Fibroblast of skin of left quadriceps (primary cell): ENCODE data around the gene RBM47.
A peak's percentile ranks its signal among the peaks of the same experiment; 100 is the strongest.

ENCODE experiments used
- DNase-seq, 2 experiments: peaks; one replicate each; pipeline ENCODE4 v3.0.0-alpha.2; 2013; ENCODE audit warnings: low read depth in 2 of 2

Gene RBM47

GRCh38 chr4:40626183-40626990 is 3.3 kb downstream of the RBM47 start:
- DNase-seq: no peak

DNA sequence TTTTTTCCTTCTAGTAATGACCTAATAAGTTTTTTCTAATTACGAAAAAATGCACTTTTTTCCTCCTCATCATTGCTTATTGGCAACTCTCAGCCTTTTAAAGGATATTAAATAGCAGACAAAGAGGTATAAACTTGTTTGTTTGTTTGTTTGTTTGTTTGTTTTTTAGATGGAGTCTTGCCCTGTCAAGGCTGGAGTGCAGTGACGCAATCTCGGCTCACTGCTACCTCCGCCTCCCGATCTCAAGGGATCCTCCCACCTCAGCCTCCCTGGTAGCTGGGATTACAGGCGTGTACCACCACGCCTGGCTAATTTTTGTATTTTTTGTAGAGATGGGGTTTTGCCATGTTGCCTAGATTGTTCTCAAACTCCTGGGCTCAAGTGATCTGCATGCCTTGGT is 6.0 kb downstream of the RBM47 start:
- no peak for DNase-seq

DNA sequence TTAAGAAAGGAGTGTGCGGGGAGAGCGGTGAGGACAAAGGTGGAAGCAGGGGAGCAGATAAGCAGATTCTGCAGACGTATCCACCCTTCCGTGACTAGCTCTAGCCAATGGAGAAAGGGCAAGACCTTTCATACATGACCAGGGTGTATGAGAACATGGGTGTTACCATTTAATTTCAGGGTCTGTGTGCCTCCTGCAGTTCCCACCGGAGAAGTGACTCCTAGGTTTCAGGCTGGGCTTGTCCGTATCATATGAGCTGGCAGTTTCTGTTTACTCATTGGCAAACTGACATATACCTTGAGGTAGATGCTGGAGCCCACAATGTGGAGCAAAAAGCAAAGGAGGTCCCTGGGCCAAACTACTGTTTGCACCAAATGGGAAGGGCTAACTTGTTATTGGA is 6.8 kb downstream of the RBM47 start:
- no peak for DNase-seq

- peak; percentile 98 for DNase-seq
Observed at GRCh38 chr4:40621592-40622512, 7.8 kb downstream of the RBM47 start.

GRCh38 chr4:40621229-40621591 is 8.5 kb downstream of the RBM47 start:
- no peak for DNase-seq

DNA sequence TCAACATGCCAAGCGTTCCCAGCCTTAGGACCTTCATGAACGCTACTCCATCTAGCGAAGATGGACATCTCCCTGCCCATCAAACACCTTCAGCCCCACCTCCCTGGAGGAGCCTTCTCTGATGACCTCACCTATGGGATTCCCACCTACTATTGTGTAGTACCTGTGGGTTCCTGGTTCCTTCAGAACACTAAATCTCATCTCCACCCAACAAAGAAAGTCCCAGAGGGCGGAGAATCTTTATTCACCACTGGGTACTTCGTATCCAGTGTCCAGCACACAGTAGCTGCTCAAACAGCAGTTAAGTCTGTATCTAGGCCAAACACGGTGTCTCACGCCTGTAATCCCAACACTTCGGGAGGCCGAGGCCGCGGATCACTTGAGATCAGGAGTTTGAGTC is 10.1 kb downstream of the RBM47 start:
- DNase-seq: no peak

GRCh38 chr4:40617872-40618271 is 11.8 kb downstream of the RBM47 start:
- DNase-seq: no peak

DNA sequence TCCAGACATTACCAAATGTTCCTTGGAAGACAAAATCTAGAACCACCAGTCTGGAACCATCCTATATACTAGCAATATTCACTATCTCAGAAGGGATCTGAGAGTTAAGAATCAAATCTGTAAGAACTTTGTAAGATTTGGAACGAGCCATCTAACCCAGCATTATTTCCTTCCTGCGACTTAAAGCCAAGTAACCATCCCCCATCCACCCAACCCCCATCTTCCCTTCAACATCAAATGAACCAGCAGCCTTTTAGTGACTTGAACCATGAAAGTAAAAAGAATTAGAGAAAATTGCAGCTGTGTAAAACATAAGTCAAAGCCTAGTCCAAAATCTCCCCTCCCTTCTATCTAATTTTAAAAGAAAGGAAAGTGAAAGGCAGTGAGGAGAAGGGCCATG is 15.6 kb downstream of the RBM47 start:
- DNase-seq: no peak

DNA sequence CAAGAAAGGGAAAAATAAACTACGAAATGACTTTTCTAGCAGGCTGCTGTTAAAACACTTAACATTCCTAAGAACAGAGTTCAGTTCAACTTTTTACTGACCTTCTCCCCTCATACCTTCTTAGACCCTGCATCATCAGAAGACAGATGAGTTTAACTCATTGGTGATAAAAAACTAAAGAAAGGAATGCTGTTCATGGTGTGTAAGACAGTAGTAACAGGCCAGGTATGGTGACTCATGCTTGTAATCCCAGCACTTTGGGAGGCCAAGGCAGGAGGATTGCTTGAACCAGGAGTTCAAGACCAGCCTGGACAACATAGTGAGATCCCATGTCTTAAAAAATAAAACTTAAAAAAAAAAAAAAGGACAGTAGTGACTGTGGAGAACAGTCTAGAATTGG is 16.2 kb downstream of the RBM47 start:
- no peak for DNase-seq

DNA sequence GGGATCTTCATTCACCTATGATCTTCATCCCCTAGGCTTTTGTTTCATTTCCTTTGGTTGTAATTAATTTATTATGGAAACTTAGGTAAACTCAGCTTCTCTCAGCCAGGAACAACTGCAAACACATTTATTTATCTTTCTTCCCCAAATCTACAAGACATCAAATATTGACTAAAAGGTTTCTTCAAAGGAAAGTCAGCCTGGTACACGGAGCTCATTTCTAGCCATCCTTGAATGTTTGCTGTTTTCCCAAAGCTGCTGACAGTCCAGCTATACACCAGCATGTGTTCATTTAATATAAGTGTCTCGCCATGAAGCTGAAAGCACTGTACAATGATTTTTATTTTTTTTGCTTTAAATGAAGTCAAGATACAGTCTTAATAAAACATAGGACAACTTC is 16.8 kb downstream of the RBM47 start:
- DNase-seq: no peak

- DNase-seq: no peak
Observed at GRCh38 chr4:40612283-40612682, 17.4 kb downstream of the RBM47 start.

DNA sequence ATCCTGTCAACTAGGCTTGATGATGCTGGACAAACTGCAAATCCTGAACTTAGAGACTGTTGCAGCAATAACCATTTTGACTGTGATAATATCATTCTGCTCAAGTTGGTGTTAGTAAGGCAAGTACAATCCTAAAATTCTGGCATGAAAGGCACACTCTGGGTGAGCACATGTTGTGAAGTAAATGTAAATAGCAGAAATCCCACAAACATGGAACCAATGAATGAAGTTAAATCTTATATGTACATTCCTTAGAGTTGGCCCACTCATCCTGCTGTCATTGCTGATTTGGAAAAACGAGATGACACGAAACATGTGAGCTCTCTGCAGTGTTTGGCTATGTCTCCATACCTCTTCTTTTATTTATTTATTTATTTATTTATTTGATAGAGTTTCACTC is 21.0 kb downstream of the RBM47 start:
- DNase-seq: peak; percentile 82 to 86

GRCh38 chr4:40607221-40607620 is 22.4 kb downstream of the RBM47 start:
- DNase-seq: no peak

DNA sequence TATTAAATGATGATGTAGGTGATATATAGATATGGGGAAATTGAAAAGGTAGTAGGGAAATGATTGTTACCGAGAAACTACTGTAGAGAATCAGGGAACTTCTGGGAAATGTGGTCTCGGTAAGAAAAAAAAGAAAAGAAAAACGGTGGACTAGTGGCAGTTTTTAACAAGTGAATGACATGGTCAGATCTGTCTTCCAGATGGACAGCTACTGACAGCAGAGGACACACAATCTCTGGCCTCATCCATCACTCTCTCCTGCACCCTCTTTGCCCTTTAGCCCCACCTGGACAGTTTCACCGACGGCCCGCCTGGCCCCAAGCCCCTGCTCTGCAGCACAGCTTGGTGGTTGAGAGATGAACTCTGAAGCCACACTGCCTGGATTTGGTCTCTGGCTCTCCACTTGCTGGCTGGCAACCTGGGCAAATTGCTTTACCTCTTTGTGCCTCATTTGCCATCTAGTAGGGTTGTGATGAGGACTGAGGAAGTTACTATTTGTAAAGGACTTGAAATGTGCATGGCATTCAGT is 23.4 kb downstream of the RBM47 start:
- no peak for DNase-seq

GRCh38 chr4:40603281-40603680 is 26.4 kb downstream of the RBM47 start:
- DNase-seq: no peak

- no peak for DNase-seq
Observed at GRCh38 chr4:40601641-40602040, 28.0 kb downstream of the RBM47 start.

DNA sequence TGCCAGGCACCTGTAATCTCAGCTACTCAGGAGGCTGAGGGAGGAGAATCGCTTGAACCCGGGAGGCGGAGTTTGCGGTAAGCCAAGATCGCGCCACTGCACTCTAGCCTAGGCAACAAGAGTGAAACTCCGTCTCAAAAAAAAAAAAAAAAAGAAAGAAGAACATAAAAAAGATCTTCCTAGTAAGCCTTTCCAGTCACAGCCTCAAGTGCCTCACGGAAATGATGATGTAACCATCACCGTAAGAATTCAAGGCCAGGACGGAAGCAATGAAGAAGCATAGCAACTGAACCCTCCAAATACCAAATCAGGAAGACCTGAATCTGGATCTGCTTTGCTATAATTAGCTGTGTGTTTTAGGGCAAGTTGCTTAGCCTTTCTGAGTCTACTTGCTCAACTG is 28.8 kb downstream of the RBM47 start:
- no peak for DNase-seq

GRCh38 chr4:40599431-40599830 is 30.2 kb downstream of the RBM47 start:
- DNase-seq: no peak

DNA sequence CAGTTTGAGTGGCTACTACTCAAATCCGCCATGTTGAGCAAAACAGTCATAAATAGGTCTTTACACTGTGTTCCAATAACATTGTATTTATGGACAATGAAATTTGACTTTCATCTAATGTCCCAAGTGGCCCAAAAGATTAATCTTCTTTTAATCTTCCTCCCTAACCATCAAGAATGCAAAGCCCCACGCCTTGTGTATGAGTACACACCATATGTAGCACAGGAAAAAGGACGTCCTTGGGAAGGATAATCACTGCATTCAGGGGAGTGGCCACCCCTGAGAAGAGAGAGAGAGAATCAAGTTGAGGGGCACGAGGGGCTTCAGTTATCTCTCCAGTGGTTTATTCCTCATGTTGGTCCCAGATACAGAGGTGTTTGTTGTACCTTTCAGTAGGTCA is 33.1 kb downstream of the RBM47 start:
- DNase-seq: no peak

- no peak for DNase-seq
Observed at GRCh38 chr4:40595981-40596380, 33.7 kb downstream of the RBM47 start.

GRCh38 chr4:40594261-40595178 is 35.1 kb downstream of the RBM47 start:
- DNase-seq: peak; percentile 61 to 62

DNA sequence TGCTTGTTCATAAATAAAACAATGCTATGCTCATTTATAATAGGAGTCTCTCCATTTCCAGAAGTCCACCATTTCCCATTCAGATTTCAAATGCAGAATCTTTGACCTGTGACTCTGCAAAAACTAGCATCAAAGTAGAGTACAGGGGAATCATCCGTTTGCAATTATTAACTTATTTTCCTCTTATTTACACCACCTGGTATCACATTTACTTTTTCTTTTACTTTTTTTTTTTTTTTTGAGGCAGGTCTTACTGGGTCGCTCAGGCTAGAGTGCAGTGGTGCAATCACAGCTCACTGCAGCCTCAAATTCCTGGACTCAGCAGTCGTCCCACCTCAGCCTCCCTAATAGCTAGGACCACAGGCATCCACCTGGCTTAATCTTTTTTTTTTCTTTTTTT is 37.6 kb downstream of the RBM47 start:
- no peak for DNase-seq
